ENCODE results near the gene COX7A1.
"Not testable (repeated sequence)": the region's sequence is repeated elsewhere in the genome, so short reads cannot be mapped to it uniquely, and the experiment has no call there.

The COX7A1 gene

DNA sequence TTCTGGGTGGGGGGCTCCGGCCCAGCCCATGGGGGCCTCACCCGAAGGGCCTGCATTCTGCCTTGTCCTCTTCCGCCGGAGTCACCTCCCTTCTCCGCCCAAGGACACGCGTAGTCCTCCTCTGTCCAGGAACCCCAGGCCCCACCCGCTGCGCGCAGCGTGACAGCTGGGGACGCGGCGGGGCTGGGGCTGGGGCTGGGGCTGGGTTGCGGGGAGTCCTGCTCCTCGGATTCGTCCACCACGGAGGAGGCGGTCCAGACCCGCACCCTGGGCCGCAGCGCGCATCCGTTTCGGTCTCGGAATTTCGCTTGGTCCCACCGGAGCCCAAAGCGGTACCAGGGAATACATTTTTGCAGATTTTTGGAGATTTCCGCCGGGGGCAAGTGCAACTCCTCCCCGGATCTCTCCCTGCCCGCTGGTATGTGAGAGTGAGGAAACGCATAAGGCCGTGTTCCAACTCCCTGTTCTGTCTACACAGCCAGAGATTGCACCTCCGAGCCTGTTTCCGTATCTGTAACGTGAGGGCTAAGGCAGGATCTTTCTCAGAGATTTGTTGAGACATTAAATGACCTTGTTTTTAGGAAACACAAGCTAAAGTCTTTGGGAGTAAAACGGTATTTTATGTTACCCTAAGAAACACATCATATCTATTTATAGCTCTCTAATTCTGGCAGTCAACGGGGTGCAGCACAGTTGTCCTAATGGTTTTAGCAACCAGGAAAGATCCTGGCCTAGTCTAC, at the start of gene COX7A1:
COX7A1 (minus strand) TSS at position 96 of the 740 bp plus-strand sequence; CDS start at position 56, 40 bp downstream.
- no peak for DNase-seq

DNA sequence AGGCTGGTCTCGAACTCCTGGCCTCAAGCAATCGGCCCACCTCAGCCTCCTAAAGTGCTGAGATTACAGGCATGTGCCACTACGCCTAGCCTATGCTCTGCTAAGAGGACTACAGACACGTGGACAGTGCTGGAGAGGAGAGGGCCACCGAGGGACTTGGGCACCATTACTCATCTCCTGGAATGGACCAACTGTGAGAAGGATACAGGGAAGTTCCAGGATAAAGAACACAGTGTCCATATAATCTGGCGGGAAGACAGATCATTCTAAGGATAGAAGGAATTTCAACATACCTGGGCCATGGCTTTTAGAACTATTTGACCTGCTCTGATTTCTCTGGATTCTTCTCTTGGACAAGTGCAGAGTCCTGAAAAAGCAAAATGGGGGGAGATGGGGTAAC, 49.4 kb upstream of the COX7A1 start:
- DNase-seq, result no peak

DNA sequence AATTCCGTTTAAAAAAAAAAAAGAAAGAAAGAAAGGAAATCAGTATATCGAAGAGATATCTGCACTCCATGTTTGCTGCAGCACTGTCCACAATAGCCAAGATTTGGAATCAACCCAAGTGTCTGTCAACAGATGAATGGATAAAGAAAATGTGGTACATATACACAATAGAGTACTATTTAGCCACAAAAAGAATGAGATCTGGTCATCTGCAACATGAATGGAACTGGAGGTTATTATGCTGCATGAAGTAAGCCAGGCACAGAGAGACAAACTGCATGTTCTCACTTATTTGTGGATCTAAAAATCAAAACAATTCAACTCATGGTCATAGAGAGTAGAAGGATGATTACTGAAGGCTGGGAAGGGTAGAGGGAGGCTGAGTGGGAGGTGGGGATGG, 45.9 kb upstream of the COX7A1 start:
- no peak for DNase-seq

DNA sequence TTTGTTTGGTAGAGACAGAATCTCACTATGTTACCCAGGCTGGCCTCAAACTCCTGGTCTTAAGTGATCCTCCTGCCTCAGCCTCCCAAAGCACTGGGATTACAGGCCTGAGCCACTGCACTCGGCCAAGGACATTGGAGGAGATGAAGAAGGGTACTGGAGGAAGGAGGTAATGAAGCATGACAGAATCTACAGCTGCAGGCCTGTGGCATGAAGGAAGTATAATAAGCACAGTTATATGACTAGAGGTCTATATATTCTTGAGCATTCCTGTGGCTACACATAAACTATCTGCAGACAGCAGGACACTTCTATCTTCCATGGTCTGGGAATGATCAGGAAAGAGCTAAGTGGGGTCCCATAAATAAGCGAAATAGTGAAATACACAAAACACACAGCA, 44.0 kb upstream of the COX7A1 start:
- no peak for DNase-seq

DNA sequence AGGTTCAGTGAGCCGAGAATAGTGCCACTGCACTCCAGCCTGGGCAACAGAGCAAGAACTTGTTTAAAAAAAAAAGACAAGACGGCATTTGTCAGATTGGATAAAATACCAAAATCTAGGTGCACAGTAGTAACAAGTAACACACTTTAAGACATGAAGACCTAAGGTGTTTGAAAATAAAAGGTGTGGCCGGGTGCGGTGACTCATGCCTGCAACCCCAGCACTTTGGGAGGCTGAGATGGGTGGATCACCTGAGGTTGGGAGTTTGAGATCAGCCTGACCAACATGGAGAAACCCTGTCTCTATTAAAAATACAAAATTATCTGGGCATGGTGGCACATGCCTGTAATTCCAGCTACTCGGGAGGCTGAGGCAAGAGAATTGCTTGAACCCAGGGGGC, 34.5 kb upstream of the COX7A1 start:
- not testable (repeated sequence) for DNase-seq

DNA sequence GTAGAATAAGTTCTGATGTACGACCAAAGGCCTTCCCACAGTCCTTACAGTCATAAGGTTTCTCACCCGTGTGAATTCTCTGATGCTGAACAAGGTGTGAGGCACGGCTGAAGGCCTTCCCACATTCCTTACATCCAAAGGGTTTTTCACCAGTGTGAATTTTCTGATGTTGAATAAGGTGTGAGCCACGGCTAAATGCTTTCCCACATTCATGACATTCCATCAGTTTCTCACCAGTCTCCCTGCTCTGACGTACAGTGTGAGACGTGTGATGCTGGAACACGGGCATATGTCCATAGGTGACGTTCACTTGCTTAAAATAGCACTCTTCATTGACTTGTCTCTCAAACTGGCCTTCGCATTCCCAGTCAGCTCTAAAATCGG, 31.0 kb upstream of the COX7A1 start:
- DNase-seq, result no peak

GRCh38 chr19:36182612-36183244, 30.5 kb upstream of the COX7A1 start:
- DNase-seq, result no peak

GRCh38 chr19:36179077-36179476, 26.8 kb upstream of the COX7A1 start:
- DNase-seq, result not testable (repeated sequence)

GRCh38 chr19:36173846-36174245, 21.6 kb upstream of the COX7A1 start:
- DNase-seq, result not testable (repeated sequence)

DNA sequence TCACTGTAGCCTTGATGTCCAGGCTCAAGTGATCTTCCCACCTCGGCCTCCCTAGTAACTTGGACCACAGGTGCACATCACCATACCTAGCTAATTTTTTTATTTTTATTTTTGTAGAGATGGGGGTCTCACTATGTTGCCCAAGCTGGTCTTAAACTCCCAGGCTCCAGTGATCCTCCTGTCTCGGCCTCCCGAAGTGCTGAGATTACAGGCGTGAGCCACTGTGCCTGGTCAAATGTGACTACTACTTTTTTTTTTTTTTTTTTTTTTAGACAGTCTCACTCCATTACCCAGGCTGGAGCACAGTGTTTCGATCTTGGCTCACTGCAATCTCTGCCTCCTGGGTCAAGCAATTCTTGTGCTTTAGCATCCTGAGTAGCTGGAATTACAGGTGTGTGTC, 20.6 kb upstream of the COX7A1 start:
- no peak for DNase-seq

GRCh38 chr19:36169084-36169760, 17.0 kb upstream of the COX7A1 start:
- DNase-seq, result no peak

GRCh38 chr19:36163813-36164212, 11.6 kb upstream of the COX7A1 start:
- DNase-seq, result no peak

- DNase-seq, result no peak
These were observed 8.8 kb upstream of the COX7A1 start for GRCh38 chr19:36160821-36161596.

GRCh38 chr19:36153126-36153525, 879 bp upstream of the COX7A1 start:
- no peak for DNase-seq

DNA sequence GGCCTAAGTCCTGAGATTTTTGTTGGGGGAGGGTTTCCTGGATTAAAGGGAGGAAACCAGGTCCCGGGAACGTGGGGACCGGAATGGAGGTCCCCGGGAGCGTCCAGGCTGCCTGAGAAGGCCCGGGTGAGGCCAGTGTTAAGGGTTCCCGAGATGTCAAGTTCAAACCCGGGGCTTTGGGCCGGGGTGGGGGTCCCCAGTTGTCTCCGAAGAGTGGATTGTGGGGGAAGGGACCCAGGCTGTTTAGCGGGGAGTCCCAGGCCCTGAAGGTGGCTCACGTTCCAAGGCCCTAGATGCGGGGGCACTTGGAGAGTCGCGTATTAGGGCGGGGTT, 262 bp downstream of the COX7A1 start:
- no peak for DNase-seq

- no peak for DNase-seq
These were observed 866 bp downstream of the COX7A1 start for GRCh38 chr19:36151144-36152018.

DNA sequence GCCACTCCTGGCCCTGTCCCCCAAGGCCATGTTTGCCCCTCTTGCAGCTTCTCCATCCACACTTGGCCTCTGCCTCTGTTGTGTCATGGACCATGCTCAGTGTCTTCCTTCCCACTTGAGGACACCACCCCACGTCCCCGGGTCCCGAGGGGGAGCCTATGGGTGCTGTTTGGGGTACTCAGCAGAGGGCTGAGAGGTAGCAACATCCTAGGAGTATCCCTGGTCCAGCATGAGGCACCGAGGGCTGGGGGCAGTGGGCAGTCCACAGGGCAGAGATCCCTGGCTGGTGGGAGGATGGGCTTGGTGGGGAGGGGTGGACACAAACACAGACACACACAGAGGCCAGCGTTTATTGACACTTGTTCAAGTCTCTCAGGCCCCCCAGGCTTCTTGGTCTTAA, 1.7 kb downstream of the COX7A1 start:
- no peak for DNase-seq

- DNase-seq, result no peak
These were observed 2.4 kb downstream of the COX7A1 start for GRCh38 chr19:36149673-36150406.

DNA sequence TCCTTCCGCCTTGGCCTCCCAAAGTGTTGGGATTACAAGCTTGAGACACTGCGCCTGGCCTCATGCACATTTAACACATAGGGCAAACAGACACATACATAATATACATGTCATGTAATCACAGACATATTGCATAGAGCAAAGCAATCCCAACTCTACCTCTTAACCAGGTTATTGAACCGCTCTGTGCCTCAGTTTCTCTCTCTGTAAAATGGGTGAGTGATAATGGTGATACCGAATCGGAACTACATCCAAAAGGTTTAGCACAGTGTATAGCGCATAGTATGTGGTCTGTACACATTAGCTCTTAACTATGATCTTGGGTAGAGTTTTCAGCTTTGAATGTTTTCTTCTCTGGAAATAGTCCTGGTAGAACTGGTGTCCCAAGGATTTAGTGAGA, 7.6 kb downstream of the COX7A1 start:
- no peak for DNase-seq

GRCh38 chr19:36142496-36142895, 9.8 kb downstream of the COX7A1 start:
- no peak for DNase-seq

DNA sequence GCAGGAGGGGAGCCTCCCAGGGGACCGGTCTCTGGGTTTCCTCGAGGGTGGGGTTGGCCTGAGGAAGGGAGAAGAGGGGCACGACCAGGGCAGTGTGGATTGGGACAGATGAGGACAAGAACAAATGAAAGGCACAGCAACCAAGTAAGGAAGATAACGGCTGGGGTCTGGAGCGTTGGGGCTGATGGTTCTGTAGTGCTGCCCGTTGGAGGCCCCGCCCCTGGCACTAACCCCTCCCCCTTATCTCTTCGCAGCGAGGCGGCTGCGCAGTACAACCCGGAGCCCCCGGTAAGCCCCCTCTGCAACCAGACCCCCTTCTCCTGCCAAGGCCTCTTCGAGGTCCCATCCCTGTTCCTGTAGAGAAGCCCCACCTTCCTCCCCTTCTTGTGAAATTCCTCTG, 10.2 kb downstream of the COX7A1 start:
- no peak for DNase-seq

Measured in hematopoietic multipotent progenitor cell treated with erythropoietin and hydrocortisone succinate and interleukin-3 and kit ligand, for 8 days (in vitro differentiated cells).